T47D (cell line): ENCODE measurements around the gene EFR3B.
A peak's percentile ranks its signal among the peaks of the same experiment; 100 is the strongest.
"Not testable (repeated sequence)": the region's sequence is repeated elsewhere in the genome, so short reads cannot be mapped to it uniquely, and the experiment has no call there.

Experiments used
- DNase-seq, 2 experiments: peaks; one replicate each; pipeline versions ENCODE4 v3.0.0 to v3.0.0-alpha.2; 2011 to 2012; ENCODE audit warnings: low read depth in 1 of 2, low spot score in 1 of 2
- JUND ChIP-seq: IDR thresholded peaks from 2 replicates; pipeline ENCODE4 v1.6.1; 2012; ENCODE audit warnings: low read depth
- in situ Hi-C: cut with HindIII; loops from 2 replicates; pipeline ENCODE4 v1.10.0; 2016; ENCODE audit warnings: low sequenced_read_pairs, low pct_unique_long_range_greater_than_20kb

Gene EFR3B

DNA sequence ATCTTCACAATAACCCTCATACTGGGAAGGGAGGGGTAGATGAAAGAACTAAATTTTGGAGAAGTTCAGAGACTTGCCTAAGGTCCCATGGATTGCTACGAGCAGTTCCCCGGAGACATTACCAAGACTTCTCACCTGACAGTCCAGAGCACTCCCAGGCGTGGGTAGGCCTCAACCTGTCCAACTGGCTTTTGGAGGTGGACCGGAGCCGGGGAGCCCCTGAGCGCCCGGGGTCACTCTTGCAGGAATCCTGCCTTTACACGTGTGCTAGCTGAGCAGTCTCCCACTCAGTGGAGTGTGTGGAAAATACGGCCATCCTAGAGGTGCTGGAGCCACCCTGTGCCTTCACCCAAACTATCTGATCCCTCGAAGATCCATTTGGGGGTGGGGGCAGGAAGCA is 118.5 kb downstream of the EFR3B start:
- in situ Hi-C loops, result no loop called here
- DNase-seq, result no peak
- TF ChIP-seq JUND, result no peak

GRCh38 chr2:25161055-25161781 is 119.3 kb downstream of the EFR3B start:
- in situ Hi-C loops, result no loop called here
- no peak for TF ChIP-seq JUND
- no peak for DNase-seq

DNA sequence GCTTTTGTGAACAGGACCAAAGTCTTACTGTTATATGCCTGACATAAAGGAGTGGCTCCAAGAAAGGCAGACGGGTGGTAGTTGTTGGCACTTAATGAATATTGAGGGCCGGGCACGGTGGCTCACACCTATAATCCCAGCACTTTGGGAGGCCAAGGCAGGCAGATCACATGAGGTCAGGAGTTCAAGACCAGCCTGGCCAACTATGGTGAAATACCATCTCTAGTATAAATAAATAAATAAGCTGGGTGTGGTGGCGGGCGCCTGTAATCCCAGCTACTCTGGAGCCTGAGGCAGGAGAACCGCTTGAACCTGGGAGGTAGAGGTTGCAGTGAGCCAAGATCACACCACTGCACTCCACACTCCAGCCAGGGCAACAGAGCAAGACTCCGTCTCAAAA is 120.2 kb downstream of the EFR3B start:
- DNase-seq, in situ Hi-C loops: not testable (repeated sequence)

- no peak for TF ChIP-seq JUND
- in situ Hi-C loops, result no loop called here
- no peak for DNase-seq
Observed at GRCh38 chr2:25164561-25164960, 122.7 kb downstream of the EFR3B start.

GRCh38 chr2:25165992-25166875 is 124.4 kb downstream of the EFR3B start:
- peak; percentile 47 to 63 for DNase-seq
- TF ChIP-seq JUND, result no peak
- in situ Hi-C loops, result no loop called here

- in situ Hi-C loops, result no loop called here
- no peak for DNase-seq
Observed at GRCh38 chr2:25168256-25169072, 126.6 kb downstream of the EFR3B start, which contains the start of gene POMC. Gene POMC (minus strand): TSS chr2:25168580. CDS start chr2:25164772, 3,808 bp downstream.

GRCh38 chr2:25169073-25169470 is 127.2 kb downstream of the EFR3B start:
- in situ Hi-C loops, result no loop called here
- no peak for DNase-seq
- no peak for TF ChIP-seq JUND

More at GRCh38 chr2:25168256-25169072, 126.6 kb downstream of the EFR3B start, which contains the start of gene POMC:
- TF ChIP-seq JUND, result no peak

DNA sequence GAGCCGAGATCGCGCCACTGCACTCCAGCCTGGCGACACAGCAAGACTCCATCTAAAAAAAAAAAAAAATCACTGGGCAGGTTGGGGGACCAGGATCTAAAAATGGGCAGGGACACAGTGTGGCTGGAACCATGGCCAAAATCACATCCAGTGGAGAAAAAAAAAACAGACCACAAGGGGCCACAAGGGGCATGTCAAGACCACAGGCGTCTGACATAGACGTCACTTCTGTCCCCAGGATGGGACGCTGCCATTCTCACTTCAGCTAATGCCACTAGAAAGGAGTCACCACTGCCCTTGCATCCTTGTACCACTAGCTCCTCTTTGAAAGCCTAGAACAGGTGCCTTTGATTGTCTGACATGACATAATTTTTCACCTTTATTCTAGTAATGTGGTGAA is 129.0 kb downstream of the EFR3B start:
- in situ Hi-C loops, result no loop called here
- no peak for DNase-seq

GRCh38 chr2:25173719-25174118 is 131.8 kb downstream of the EFR3B start:
- no peak for TF ChIP-seq JUND
- no peak for DNase-seq
- in situ Hi-C loops, result no loop called here

More for the DNA sequence above, 129.0 kb downstream of the EFR3B start:
- TF ChIP-seq JUND, result no peak

GRCh38 chr2:25174192-25174861 is 132.5 kb downstream of the EFR3B start:
- no peak for TF ChIP-seq JUND
- DNase-seq, result no peak
- in situ Hi-C loops, result no loop called here

DNA sequence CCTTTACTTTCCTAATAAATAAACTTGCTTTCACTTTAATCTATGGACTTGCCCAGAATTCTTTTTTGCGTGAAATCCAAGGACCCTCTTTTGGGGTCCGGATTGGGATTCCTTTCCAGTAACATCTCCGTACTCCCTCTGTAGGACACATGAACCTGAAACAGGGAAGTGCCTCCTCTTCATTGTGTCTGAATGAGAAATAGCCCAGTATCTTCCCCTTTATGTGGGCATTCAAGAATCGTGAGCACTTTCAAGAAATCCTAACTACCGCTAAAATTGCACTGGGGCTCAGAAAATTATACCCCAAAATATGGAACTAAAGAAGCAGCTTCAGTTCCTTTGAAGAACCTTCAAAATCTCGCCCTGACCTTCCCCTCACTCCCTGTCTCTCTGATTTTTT is 134.3 kb downstream of the EFR3B start:
- no peak for DNase-seq
- in situ Hi-C loops, result no loop called here
- no peak for TF ChIP-seq JUND
